Stimulated activated CD4-positive, alpha-beta T cell treated with anti-CD3 and anti-CD28 coated beads, Interleukin-15, amount 100 ng/mL, for 1 hour (primary cell): ENCODE data around the gene MRPL28.
"Not testable (repeated sequence)": the region's sequence is repeated elsewhere in the genome, so short reads cannot be mapped to it uniquely, and the experiment has no call there.

Experiments used
- DNase-seq, 2 donors: peaks; one replicate each; pipeline ENCODE4 v3.0.0-alpha.2; 2020; ENCODE audit warnings: low read depth in 1 of 2, low spot score in 1 of 2

The MRPL28 gene

DNA sequence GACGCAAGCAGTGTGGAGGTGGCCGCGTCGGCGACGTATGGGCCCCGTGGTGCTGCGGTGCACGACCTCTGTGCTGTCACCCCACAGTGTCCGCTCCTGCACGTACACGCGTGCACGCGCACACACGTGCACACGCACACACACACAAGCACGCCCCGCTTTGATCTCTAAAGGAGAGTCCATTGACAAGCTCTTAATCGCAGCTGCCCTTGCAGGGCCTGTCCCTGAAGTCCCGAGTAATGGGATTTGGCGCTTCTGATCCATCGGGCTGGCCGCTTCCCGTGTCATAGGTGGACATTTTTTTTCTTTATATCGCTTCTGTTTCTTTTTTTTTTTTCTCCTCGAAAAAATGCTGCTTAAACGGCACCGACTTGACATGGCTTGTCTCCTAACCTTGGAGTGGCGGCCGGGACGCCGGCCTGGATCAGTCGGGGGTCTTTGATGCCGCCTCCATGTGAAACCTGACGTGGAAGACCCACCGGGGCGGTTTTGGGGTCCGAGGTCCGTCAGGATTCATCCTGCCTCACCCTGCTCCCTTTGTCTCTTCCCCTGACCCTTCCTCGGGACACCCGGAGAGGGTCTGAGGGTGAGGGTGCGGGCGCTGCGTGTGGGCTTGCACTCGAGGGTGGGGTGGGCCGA lies 9.5 kb downstream of the MRPL28 start:
- no peak for DNase-seq

GRCh38 chr16:359871-360697 lies 10.3 kb downstream of the MRPL28 start:
- no peak for DNase-seq

- DNase-seq, result no peak
Measured at GRCh38 chr16:359067-359763, 11.1 kb downstream of the MRPL28 start.

DNA sequence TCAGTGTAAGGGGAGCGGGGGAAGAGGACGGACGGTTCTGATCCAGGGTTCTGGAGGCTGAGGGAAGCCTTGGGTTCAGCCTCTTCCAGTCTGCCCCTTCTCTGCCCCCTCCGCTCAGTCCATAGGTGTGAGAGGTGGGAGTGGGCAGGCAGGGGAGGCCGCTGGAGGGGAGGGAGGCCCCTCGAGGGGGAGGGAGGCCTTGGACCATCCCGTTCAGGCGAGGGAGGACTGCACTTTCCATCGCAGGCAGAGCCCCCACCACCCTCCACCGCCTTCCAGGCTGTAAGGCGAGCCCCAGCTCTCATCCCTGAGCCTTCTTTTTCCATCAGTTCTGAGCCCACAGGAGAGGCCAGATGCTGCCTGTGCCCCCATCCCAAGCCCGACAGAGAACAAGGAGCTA lies 13.6 kb downstream of the MRPL28 start:
- no peak for DNase-seq

DNA sequence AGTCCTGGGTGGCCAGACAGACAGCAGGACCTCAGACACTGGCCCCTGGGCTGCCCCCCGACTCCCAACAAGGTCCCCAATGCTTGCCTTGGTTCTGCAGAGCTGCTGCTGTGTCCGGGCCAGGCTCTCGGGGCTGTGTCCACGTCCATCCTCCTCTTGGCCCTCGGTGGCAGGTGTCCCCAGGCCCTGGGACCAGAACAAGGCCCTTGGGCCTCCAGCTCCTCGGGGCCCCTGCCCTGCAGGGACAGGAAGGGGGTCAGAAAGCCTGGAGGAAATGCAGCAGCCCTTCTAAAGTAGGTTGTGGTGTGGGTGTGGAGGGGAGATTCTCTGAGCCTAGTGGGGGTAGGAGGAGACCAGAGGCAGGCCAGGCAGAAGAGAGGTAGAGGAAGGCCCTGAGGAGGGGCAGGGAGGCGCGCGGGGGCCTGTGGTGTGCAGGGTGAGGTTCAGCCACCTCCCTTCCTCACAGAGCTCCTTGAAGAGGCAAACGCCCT lies 15.3 kb downstream of the MRPL28 start:
- no peak for DNase-seq

DNA sequence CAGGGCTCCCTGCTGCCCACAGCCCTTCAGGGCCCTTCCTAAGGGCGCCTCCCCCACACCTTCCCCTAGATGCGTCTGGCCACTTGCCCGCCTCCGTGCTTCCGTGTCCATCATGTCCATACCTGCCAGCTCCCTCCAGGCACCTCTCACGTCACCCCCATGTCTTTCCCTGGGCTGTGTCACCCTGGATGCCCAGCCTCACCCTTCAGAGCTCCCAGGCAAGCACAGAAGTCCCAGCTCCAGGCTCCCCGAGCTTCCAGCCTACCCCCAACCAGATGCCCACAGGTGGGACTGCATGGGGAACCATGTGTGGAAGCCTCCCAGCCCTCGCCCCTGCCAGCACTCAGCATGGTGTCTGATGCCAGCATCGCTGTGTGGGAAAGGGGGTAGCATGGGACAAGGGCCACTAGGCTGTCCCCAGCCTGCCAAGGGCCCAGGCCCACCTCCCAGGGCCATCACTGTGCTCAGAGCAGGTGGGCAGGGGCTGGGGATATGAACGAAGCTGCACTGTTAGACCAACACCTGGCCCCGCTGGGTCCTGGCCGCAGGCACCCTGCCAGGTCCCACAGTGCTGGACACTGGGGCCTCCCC lies 16.0 kb downstream of the MRPL28 start:
- DNase-seq, result no peak

DNA sequence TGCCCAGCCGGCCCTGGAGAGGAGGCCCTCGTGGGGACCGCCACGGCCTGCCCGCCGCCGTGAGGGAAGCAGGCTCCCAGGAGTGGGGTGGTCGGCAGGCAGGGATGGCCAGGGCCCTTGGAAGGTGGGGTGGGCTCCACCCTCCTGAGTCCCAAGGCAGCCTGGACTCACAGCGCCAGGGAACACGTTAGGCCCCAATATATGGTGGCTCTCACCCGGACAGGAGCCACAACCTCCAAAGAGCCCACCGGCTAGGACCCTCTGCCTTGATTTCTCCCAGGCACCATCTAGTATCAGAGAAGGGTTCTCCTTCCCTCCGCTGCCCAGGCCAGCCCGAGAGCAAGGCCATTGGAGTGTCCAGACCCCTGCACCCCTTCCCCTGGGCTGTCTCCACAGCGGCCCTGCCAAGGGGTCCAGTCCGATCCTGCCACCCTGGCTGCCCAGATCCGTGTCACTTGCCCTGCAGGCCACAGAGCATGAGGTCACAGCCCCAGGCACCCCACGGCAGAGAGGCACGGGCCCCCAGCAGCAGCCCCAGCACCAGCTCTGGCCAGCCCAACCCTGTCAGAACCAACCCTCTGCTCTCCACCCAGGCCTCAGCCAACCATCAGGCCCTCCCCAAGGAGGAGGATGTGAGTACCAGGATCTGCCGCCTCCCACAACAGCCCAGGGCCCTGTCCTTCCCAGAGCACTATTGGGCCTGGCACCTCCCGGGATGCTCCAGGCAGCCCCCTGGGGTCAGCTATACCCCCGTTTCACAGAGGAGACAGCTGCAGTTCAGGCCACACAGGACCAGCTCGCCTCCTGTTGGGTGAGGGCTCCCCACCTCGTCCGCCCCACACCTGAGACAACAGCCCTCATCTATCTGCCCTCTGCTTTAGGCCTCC lies 16.7 kb downstream of the MRPL28 start:
- DNase-seq, result no peak

DNA sequence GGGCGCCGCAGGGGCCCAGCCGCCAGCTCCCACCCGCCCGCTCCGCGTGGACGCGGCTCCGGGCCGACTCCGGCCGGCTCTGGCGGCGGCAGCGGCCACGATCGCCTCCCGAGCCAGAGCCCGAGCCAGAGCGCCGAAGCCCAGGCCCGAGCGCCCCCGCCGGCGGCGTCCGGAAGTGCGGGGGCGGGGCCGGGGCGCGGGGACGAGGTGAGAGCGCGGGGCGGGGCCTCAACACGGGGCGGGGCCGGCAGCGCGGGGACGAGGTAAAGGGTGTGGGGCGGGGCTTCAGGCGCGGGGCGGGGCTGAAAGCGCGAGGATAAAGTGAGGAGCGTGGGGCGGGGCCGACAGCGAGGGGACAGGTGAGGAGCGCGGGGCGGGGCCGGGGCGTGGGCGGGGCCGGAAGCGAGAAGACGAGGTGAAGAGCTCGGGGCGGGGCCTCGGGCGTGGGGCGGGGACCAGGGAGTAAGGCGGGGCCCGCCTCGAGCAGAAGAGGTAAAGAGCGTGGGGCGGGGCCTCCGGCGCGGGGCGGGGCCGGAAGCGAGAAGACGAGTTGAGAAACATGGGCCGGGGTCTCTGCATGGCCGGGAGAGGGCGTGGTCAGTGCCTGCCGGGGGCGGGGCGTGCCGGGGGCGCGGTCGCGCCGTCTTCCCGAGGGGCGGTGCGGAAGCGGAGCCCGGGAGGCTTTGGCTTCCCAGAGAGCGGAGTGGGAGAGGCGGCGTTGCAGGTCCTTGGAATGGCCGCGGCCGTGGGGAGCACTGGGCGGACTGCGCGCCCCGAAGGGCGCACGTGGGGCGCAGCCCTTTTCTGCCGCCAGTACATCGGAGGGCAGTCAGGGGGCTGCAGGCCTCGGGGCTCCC lies 17.6 kb downstream of the MRPL28 start, which contains the start of gene AXIN1:
TSS of gene AXIN1 (minus strand) at position 177 of the 857 bp plus-strand sequence. CDS start 5,698 bp downstream, outside the sequence.
- DNase-seq, result peak; percentile 100

- DNase-seq, result peak in 1 of 2 donors; percentile 22
Measured at GRCh38 chr16:351804-352520, 18.4 kb downstream of the MRPL28 start.

- no peak for DNase-seq
Measured at GRCh38 chr16:350203-350602, 20.1 kb downstream of the MRPL28 start.

GRCh38 chr16:349211-349610 lies 21.1 kb downstream of the MRPL28 start:
- DNase-seq, result no peak

- DNase-seq, result not testable (repeated sequence)
Measured at GRCh38 chr16:348495-348894, 21.8 kb downstream of the MRPL28 start.

GRCh38 chr16:347203-347602 lies 23.1 kb downstream of the MRPL28 start:
- no peak for DNase-seq

DNA sequence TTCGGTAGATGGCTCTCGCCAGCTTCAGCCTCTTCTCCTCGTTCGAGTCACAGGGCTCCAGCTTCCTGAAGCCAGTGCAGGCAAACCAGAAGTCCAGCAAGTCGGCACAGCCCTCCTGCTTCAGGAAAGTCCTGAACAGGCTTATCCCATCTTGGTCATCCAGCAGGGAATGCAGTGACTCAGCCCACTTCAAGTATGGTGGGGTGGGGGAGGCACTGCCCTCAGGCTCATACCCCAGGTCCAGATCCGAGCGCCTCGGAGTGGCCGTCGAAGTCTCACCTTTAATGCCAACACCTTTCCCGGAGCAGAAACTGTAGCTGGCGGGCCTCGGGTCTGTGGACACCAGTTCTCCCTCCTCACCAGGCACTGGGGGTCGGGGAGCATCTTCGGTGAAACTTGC lies 23.8 kb downstream of the MRPL28 start:
- DNase-seq, result no peak

DNA sequence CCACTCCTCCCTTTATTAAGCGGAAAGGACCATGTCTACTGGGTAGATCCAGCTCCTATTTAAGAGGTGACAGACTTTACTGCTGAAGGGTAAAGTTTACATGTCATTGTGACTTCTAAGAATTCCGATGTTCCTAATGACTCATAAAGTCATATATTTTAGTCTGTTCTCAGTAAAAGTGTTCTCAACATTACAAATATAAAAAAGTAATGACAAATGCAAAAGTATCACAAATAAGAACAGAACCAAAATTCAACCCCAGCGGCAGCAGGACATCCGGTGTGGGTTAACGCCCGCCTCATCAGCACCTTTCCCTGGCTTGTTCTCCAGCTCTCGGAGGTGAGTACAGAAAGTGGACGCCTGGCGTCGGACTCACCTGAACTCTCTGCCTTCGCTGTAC lies 24.6 kb downstream of the MRPL28 start:
- no peak for DNase-seq

GRCh38 chr16:342455-343213 lies 27.7 kb downstream of the MRPL28 start:
- no peak for DNase-seq

DNA sequence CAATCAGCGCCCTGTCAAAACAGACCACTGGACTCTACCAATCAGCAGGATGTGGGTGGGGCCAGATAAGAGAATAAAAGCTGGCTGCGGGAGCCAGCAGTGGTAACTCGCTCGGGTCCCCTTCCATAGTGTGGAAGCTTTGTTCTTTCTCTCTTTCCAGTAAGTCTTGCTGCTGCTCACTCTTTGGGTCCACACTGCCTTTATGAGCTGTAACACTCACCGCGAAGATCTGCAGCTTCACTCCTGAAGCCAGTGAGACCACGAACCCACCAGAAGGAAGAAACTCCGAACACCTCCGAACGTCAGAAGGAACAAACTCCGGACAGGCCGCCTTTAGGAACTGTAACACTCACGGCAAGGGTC lies 28.4 kb downstream of the MRPL28 start:
- DNase-seq, result not testable (repeated sequence)
